H1 (cell line): Measurements from ENCODE around the gene PCBD1. TPM values are rescaled to one million over a fixed set of nuclear protein-coding genes. Genes with fewer than 3 reads are reported as not detected.

Experiments used
- CTCF ChIA-PET: fragments of 300-600 bp; sonication (Branson Sonifier 250); formaldehyde crosslinking; loops from one replicate; lab custom pipeline; 2021; ENCODE audit not compliant: partially characterized antibody; lab: Charles Lee
- POLR2A ChIA-PET: fragments of 300-600 bp; sonication (Branson Sonifier 250); formaldehyde crosslinking; loops from one replicate; lab custom pipeline; 2021; ENCODE audit warnings: inconsistent platforms; ENCODE audit not compliant: partially characterized antibody; lab: Charles Lee
- DNase-seq, 2 experiments: peaks; one replicate each; pipeline versions ENCODE4 v3.0.0 to v3.0.0-alpha.2; 2010 to 2022; ENCODE audit warnings: low spot score in 2 of 2, low read depth in 1 of 2, mixed read lengths in 1 of 2
- FAIRE-seq: peaks from 2 replicates; lab custom pipeline; 2011; peaks lifted over from hg19 to GRCh38; lab: Jason Lieb, UNC
- H2AFZ ChIP-seq: 2 replicates; pipeline ENCODE4 v1.8.1; 2012; ENCODE audit warnings: low read length, inconsistent platforms
- H2AK5ac ChIP-seq: 2 replicates; pipeline ENCODE4 v1.6.1; 2013; ENCODE audit warnings: low read depth, low read length
- H2BK120ac ChIP-seq: replicated peaks from 2 replicates; pipeline ENCODE3; 2013; ENCODE audit warnings: low read depth, low read length, inconsistent platforms
- H2BK12ac ChIP-seq: 2 replicates; pipeline ENCODE4 v1.6.1; 2013; ENCODE audit warnings: low read depth, low read length
- H2BK15ac ChIP-seq: 2 replicates; pipeline ENCODE4 v1.6.1; 2013; ENCODE audit warnings: low read length
- H2BK20ac ChIP-seq: 2 replicates; pipeline ENCODE4 v1.6.1; 2013; ENCODE audit warnings: low read length
- H2BK5ac ChIP-seq: 2 replicates; pipeline ENCODE4 v1.6.1; 2013; ENCODE audit warnings: low read depth, low read length
- H3K14ac ChIP-seq: 2 replicates; pipeline ENCODE4 v1.6.1; 2013; ENCODE audit warnings: inconsistent platforms; ENCODE audit not compliant: insufficient read length
- H3K18ac ChIP-seq: 2 replicates; pipeline ENCODE4 v1.6.1; 2013; ENCODE audit warnings: low read length; ENCODE audit errors: extremely low read depth
- H3K23ac ChIP-seq: 2 replicates; pipeline ENCODE4 v1.6.1; 2013; ENCODE audit warnings: inconsistent platforms; ENCODE audit not compliant: insufficient read length
- H3K23me2 ChIP-seq: 2 replicates; pipeline ENCODE4 v1.6.1; 2013; ENCODE audit warnings: low read depth, low read length
- H3K27ac ChIP-seq: 2 replicates; pipeline ENCODE4 v1.6.1; 2011; ENCODE audit warnings: low read depth, low read length, inconsistent platforms
- H3K27me3 ChIP-seq, 4 experiments: replicated peaks in 1 of 4; 1 replicate in 1 of 4; 2 replicates in 3 of 4; pipeline versions ENCODE4 v1.6.1 to v1.8.1; 2011 to 2013; ENCODE audit warnings: low read length in 3 of 4, mild to moderate bottlenecking in 3 of 4, inconsistent platforms in 2 of 4, mixed read lengths in 2 of 4, moderate library complexity in 1 of 4; ENCODE audit not compliant: control insufficient read depth in 3 of 4, insufficient read depth in 3 of 4; ENCODE audit errors: extremely low read depth in 1 of 4
- H3K36me3 ChIP-seq, 4 experiments: 2 replicates each; pipeline versions ENCODE4 v1.6.1 to v1.8.1; 2011 to 2013; ENCODE audit warnings: mild to moderate bottlenecking in 4 of 4, low read length in 3 of 4, moderate library complexity in 2 of 4, control low read depth in 1 of 4, inconsistent platforms in 1 of 4; ENCODE audit not compliant: insufficient read depth in 4 of 4, control insufficient read depth in 2 of 4
- H3K4ac ChIP-seq: replicated peaks from 2 replicates; pipeline ENCODE3; 2013; ENCODE audit warnings: low read length, low read depth, mixed read lengths, inconsistent platforms; ENCODE audit not compliant: insufficient read length
- H3K4me1 ChIP-seq, 4 experiments: replicated peaks in 1 of 4; 1 replicate in 1 of 4; 2 replicates in 3 of 4; pipeline versions ENCODE4 v1.6.1 to v1.8.1; 2011 to 2013; ENCODE audit warnings: low read length in 3 of 4, inconsistent platforms in 2 of 4, mixed read lengths in 1 of 4; ENCODE audit not compliant: insufficient read depth in 4 of 4, control insufficient read depth in 3 of 4
- H3K4me2 ChIP-seq, 2 experiments: 2 replicates each; pipeline versions ENCODE4 v1.6.1 to v1.8.1; 2011 to 2013; ENCODE audit warnings: low read depth in 2 of 2, low read length in 2 of 2, control low read depth in 1 of 2, inconsistent platforms in 1 of 2, mild to moderate bottlenecking in 1 of 2; ENCODE audit not compliant: insufficient read depth in 1 of 2
- H3K4me3 ChIP-seq, 4 experiments: fragments of 200-600, 300-600 bp in 1 of 4; sonication (generic), shearing (Covaris generic), sonication (Bioruptor Twin) in 1 of 4; 2 replicates each; pipeline versions ENCODE4 v1.5.1 to v1.8.1; 2011 to 2016; ENCODE audit warnings: low read length in 4 of 4, low read depth in 3 of 4, control low read depth in 2 of 4, inconsistent platforms in 2 of 4, mild to moderate bottlenecking in 2 of 4, mixed read lengths in 1 of 4, moderate library complexity in 1 of 4; ENCODE audit not compliant: insufficient read depth in 2 of 4; ENCODE audit errors: extremely low read depth in 1 of 4
- H3K56ac ChIP-seq: replicated peaks from 2 replicates; pipeline ENCODE3; 2013; ENCODE audit warnings: low read depth, mild to moderate bottlenecking, mixed read lengths, low read length, inconsistent platforms; ENCODE audit not compliant: insufficient read length
- H3K79me1 ChIP-seq: 2 replicates; pipeline ENCODE4 v1.6.1; 2013; ENCODE audit warnings: low read depth, low read length, control low read depth
- H3K79me2 ChIP-seq, 2 experiments: 2 replicates each; pipeline versions ENCODE4 v1.6.1 to v1.8.1; 2012 to 2013; ENCODE audit warnings: low read length in 2 of 2, mild to moderate bottlenecking in 2 of 2, inconsistent platforms in 1 of 2; ENCODE audit not compliant: insufficient read depth in 2 of 2, control insufficient read depth in 1 of 2
- H3K9ac ChIP-seq, 4 experiments: replicated peaks in 1 of 4; 1 replicate in 1 of 4; 2 replicates in 3 of 4; pipeline versions ENCODE4 v1.6.1 to v1.8.1; 2011 to 2013; ENCODE audit warnings: low read depth in 3 of 4, low read length in 3 of 4, control low read depth in 2 of 4, mild to moderate bottlenecking in 2 of 4, moderate library complexity in 2 of 4, inconsistent platforms in 1 of 4; ENCODE audit errors: extremely low read depth in 1 of 4
- H3K9me3 ChIP-seq, 2 experiments: 2 replicates each; pipeline versions ENCODE4 v1.6.1 to v1.8.1; 2012 to 2013; ENCODE audit warnings: mild to moderate bottlenecking in 2 of 2, moderate library complexity in 2 of 2, control low read depth in 1 of 2, inconsistent platforms in 1 of 2, low read depth in 1 of 2, low read length in 1 of 2, mixed read lengths in 1 of 2; ENCODE audit not compliant: insufficient read depth in 2 of 2
- H4K20me1 ChIP-seq, 2 experiments: replicated peaks in 1 of 2; 2 replicates each; pipeline versions ENCODE3 to v1.8.1; 2011 to 2013; ENCODE audit warnings: inconsistent platforms in 2 of 2, low read length in 2 of 2, mild to moderate bottlenecking in 1 of 2; ENCODE audit not compliant: insufficient read depth in 2 of 2, control insufficient read depth in 1 of 2
- H4K5ac ChIP-seq: 2 replicates; pipeline ENCODE4 v1.6.1; 2013; ENCODE audit warnings: low read length, low read depth, mixed read lengths, inconsistent platforms; ENCODE audit not compliant: insufficient read length
- H4K8ac ChIP-seq: 2 replicates; pipeline ENCODE4 v1.8.0; 2013; ENCODE audit warnings: mild to moderate bottlenecking, moderate library complexity, low read length, inconsistent platforms; ENCODE audit not compliant: insufficient read depth; ENCODE audit errors: extremely low read depth
- H4K91ac ChIP-seq: replicated peaks from 2 replicates; pipeline ENCODE3; 2013; ENCODE audit warnings: low read length, mixed read lengths, inconsistent platforms; ENCODE audit not compliant: insufficient read length
- CHD1 ChIP-seq: IDR thresholded peaks from 2 replicates; pipeline ENCODE4 v1.6.1; 2012; ENCODE audit warnings: low read depth, low read length, improper control_type of control experiment
- CREB1 ChIP-seq: IDR thresholded peaks from 2 replicates; pipeline ENCODE4 v1.6.1; 2012; ENCODE audit warnings: inconsistent platforms
- EGR1 ChIP-seq: IDR thresholded peaks from 2 replicates; pipeline ENCODE4 v1.6.1; 2011; ENCODE audit warnings: low read depth, low read length, borderline replicate concordance
- GABPA ChIP-seq: IDR thresholded peaks from 2 replicates; pipeline ENCODE4 v1.6.1; 2011; ENCODE audit warnings: mild to moderate bottlenecking, low read length, moderate library complexity, borderline replicate concordance; ENCODE audit not compliant: insufficient read depth
- HDAC2 ChIP-seq, 2 experiments: fragments of 300-600 bp in 1 of 2; sonication (generic) in 1 of 2; IDR thresholded peaks; 2 replicates each; pipeline ENCODE4 v1.6.1; 2011 to 2012; ENCODE audit warnings: low read depth in 2 of 2, low read length in 2 of 2, mild to moderate bottlenecking in 2 of 2, moderate library complexity in 2 of 2, borderline replicate concordance in 1 of 2, inconsistent platforms in 1 of 2
- HDAC6 ChIP-seq: IDR thresholded peaks from one replicate; pipeline ENCODE4 v1.7.1; 2012; ENCODE audit warnings: low read depth, mild to moderate bottlenecking, inconsistent platforms, low read length, moderate library complexity
- KDM4A ChIP-seq: IDR thresholded peaks from one replicate; pipeline ENCODE4 v1.7.1; 2012; ENCODE audit warnings: low read depth, mild to moderate bottlenecking, moderate library complexity, low read length, inconsistent platforms; ENCODE audit not compliant: severe bottlenecking
- PHF8 ChIP-seq: fragments of 200-600 bp; sonication (generic); conservative IDR thresholded peaks from 2 replicates; pipeline ENCODE4 v1.7.1; 2012; ENCODE audit warnings: low read depth, mild to moderate bottlenecking, inconsistent platforms, low read length, moderate library complexity
- SAP30 ChIP-seq: fragments of 300-600 bp; sonication (generic); IDR thresholded peaks from 2 replicates; pipeline ENCODE4 v1.7.1; 2012; ENCODE audit warnings: low read length, moderate library complexity, mild to moderate bottlenecking, inconsistent platforms; ENCODE audit not compliant: insufficient read depth, insufficient replicate concordance
- SP4 ChIP-seq: IDR thresholded peaks from 2 replicates; pipeline ENCODE4 v1.6.1; 2012; ENCODE audit warnings: low read length, inconsistent platforms
- WGBS, 2 experiments: shearing (Covaris generic) in 1 of 2; methylation state at CpG; one replicate each; pipeline versions ENCODE4 v1.1.6 to v1.1.7; 2013 to 2015; ENCODE audit warnings: low lambda C conversion rate in 2 of 2, mixed read lengths in 2 of 2, inconsistent platforms in 1 of 2, low coverage in 1 of 2, missing lambda C conversion rate in 1 of 2; ENCODE audit not compliant: insufficient replicate concordance in 2 of 2, insufficient coverage in 1 of 2, insufficient read length in 1 of 2; ENCODE audit errors: extremely low coverage in 1 of 2, missing lambda C conversion rate in 1 of 2; 5-methylcytosine and 5-hydroxymethylcytosine counted together
- polyA plus RNA-seq, 7 experiments: library from polyadenylated mRNA; depleted of rRNA in 3 of 7; stranded (reverse) in 5 of 7; unstranded in 2 of 7; fragments of >200 nt in 5 of 7; fragments of 200-250 nt in 2 of 7; gene quantifications; 1 replicate in 5 of 7; 2 replicates in 1 of 7; 4 replicates in 1 of 7; pipeline versions ENCODE4 v1.2.1 to v1.2.3, GENCODE V29; 2011 to 2013; ENCODE audit warnings: missing spikeins in 2 of 7, mixed read lengths in 2 of 7
- total RNA-seq: library from RNA; stranded (reverse); fragmentation: NEBNext Ultra II Directional; extraction: Animal tissue kit (Norgen Biotek cat#: 25700); gene quantifications from 2 replicates; pipeline ENCODE4 v1.2.1, GENCODE V29; 2021
- TF ChIP-seq, protein P1 (sequence below): IDR thresholded peaks from 2 replicates; pipeline ENCODE4 v1.6.1; 2011; ENCODE audit warnings: low read depth, mild to moderate bottlenecking, low read length; ENCODE audit not compliant: insufficient read depth

The PCBD1 gene
- total and polyA plus RNA-seq, 2 of the 8 experiments (the other 6 are each of a cell fraction or from before 2014, with no cell fraction given): 46.5 to 55.0 TPM

DNA sequence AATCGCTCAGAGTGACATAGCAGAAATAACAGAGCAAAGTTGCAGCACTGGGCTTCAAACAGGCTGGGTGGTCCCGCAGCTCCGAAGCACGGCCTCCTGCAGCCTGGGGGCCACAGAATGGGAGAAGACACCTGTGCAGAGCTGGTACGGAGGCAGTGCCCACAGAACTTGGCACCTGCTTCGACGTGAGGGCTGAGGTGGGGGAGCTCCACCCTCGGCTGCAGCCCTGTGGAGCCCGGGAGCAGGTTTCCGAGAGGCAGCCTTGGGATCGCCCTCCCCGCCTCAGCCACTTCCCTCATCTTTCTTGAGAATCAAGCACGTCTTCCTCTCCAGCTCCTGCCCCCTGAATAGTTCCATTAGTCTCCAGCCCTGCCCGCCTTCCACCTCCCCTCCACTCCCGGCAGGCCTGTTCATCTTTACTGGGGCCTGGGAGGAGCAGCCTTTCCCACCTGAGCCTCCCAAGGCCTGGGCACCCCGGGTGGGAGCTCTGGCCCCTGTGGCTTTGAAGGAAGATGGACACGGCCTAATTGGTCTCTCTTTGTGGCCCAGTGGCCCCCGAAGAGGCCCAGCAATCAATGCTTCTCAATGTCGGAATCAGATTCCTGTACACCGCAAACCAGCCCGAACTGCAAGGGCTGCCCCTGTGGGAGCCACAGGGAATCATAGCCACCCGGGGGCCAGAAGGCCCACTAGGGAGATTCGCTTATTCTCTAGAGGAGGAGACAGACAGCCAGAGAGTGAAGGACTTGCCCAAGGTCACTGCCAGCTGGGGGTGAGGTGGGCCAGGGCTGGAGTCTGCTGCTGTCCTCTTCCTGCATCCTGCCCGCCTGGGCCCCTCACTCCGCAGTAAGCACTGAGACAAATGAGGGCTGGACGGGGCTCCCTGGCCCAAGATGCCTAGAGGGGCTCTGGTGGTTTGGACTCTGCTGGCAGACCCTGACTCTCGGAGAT, 17.0 kb upstream of the PCBD1 start:
- H3K79me2 ChIP-seq: no peaks in the 10 kb centered on the region
- no peaks in the 10 kb centered on the region for H4K20me1 ChIP-seq
- no peak overlapping the region for H3K23ac ChIP-seq
- CTCF ChIA-PET: interaction anchor here (0.6 to 13.3 kb wide), 11 partner anchors 12 to 380 kb away, joined by 3 to 237 read pairs (median 17); no protein-coding TSS in a partner anchor
- H2BK15ac ChIP-seq: no peak overlapping the region
- WGBS, 2 experiments: 84% methylated on average over 27 of the region's 27 CpGs; no CpG with 5 or more reads in 1 of the 2 experiments
- H2AK5ac ChIP-seq: no peak overlapping the region
- peaks cover 5% of the 10 kb centered on the region; the same call in 1 of the 2 replicates for H3K23me2 ChIP-seq
- no peak overlapping the region for H2AFZ ChIP-seq
- no peak overlapping the region for H4K91ac ChIP-seq
- no peak overlapping the region for H3K4ac ChIP-seq
- peak overlapping the region; percentile 50; the same call in 1 of the 2 replicates for H2BK12ac ChIP-seq
- H3K4me2 ChIP-seq: no peak overlapping the region
- no peak overlapping the region for H3K18ac ChIP-seq
- no peak overlapping the region for H2BK120ac ChIP-seq
- H4K5ac ChIP-seq: no peak overlapping the region
- no peak overlapping the region for H3K4me3 ChIP-seq
- H3K9me3 ChIP-seq: no peaks in the 10 kb centered on the region
- H3K9ac ChIP-seq: no peak overlapping the region
- no peak overlapping the region for H2BK20ac ChIP-seq
- H3K27ac ChIP-seq: no peak overlapping the region
- no peak overlapping the region for H3K56ac ChIP-seq
- DNase-seq (no peak), FAIRE-seq (no peak)
- H3K27me3 ChIP-seq: no peaks in the 10 kb centered on the region
- no peaks in the 10 kb centered on the region for H3K36me3 ChIP-seq
- H3K14ac ChIP-seq: no peak overlapping the region
- POLR2A ChIA-PET: interaction anchor here (0.9 kb wide), 1 partner anchor 159 kb away, joined by 3 read pairs; no protein-coding TSS in a partner anchor
- no peaks in the 10 kb centered on the region; a peak in 1 of 7 replicates for H3K4me1 ChIP-seq
- no peak overlapping the region for H4K8ac ChIP-seq
- H3K79me1 ChIP-seq: no peaks in the 10 kb centered on the region
- no peak overlapping the region for H2BK5ac ChIP-seq
- TF ChIP-seq CHD1 (no peak), GABPA (no peak), KDM4A (no peak), SP4 (no peak), CREB1 (no peak), SAP30 (no peak), HDAC2 (IDR thresholded peaks at IDR 0.05; ENCODE audit: borderline replicate concordance in 1 of 2, low read depth in 2 of 2, low read length in 2 of 2) (no peak), HDAC6 (no peak), PHF8 (no peak), EGR1 (no peak)
- TF ChIP-seq, protein P1, sequence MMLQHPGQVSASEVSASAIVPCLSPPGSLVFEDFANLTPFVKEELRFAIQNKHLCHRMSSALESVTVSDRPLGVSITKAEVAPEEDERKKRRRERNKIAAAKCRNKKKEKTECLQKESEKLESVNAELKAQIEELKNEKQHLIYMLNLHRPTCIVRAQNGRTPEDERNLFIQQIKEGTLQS: no peak
